Smooth muscle cell (in vitro differentiated cells): ENCODE data around the gene PARL. TPM values are rescaled to one million over a fixed set of nuclear protein-coding genes. Genes with fewer than 3 reads are reported as not detected.

ENCODE experiments used
- DNase-seq: peaks from one replicate; lab custom pipeline; 2025; ENCODE audit not compliant: unreplicated experiment; lab: John Stamatoyannopoulos, UW
- H2AFZ ChIP-seq: fragments of 200-600 bp; sonication (generic); 2 replicates; pipeline ENCODE4 v1.6.0; 2016; ENCODE audit warnings: antibody characterized with exemption, low read depth, mild to moderate bottlenecking
- H3F3A ChIP-seq: fragments of 200-600 bp; sonication (generic); 2 replicates; pipeline ENCODE4 v1.6.0; 2017; ENCODE audit warnings: antibody characterized with exemption, low read depth
- H3K27ac ChIP-seq: fragments of 200-600 bp; sonication (generic); 2 replicates; pipeline ENCODE4 v1.5.1; 2016; ENCODE audit warnings: low read depth, mild to moderate bottlenecking
- H3K27me3 ChIP-seq: fragments of 200-600 bp; sonication (generic); 2 replicates; pipeline ENCODE4 v1.6.1; 2016; ENCODE audit warnings: low read depth, mild to moderate bottlenecking
- H3K36me3 ChIP-seq: fragments of 200-600 bp; sonication (generic); 2 replicates; pipeline ENCODE4 v1.5.1; 2016; ENCODE audit warnings: low read depth
- H3K4me1 ChIP-seq: fragments of 200-600 bp; sonication (generic); 2 replicates; pipeline ENCODE4 v1.5.1; 2016; ENCODE audit warnings: low read depth
- H3K4me2 ChIP-seq: fragments of 200-600 bp; sonication (generic); 2 replicates; pipeline ENCODE4 v1.6.0; 2016; ENCODE audit warnings: mild to moderate bottlenecking
- H3K4me3 ChIP-seq: fragments of 200-600 bp; sonication (generic); 2 replicates; pipeline ENCODE4 v1.5.1; 2016; ENCODE audit warnings: mild to moderate bottlenecking
- H3K79me2 ChIP-seq: fragments of 200-600 bp; sonication (generic); 2 replicates; pipeline ENCODE4 v1.6.0; 2016; ENCODE audit warnings: low read depth, mild to moderate bottlenecking
- H3K9ac ChIP-seq: fragments of 200-600 bp; sonication (generic); 2 replicates; pipeline ENCODE4 v1.6.0; 2016; ENCODE audit warnings: low read depth
- H3K9me3 ChIP-seq: fragments of 200-600 bp; sonication (generic); replicated peaks from 2 replicates; pipeline ENCODE4 v1.5.1; 2016; ENCODE audit warnings: low read depth
- H4K20me1 ChIP-seq: fragments of 200-600 bp; sonication (generic); 2 replicates; pipeline ENCODE4 v1.6.0; 2016; ENCODE audit warnings: low read depth
- whole genome bisulfite sequencing: methylation state at CpG from one replicate; pipeline ENCODE4 v1.1.7; 2016; ENCODE audit warnings: low lambda C conversion rate; 5-methylcytosine and 5-hydroxymethylcytosine counted together
- microRNA counts: library from miRNA; unstranded; fragments of <30 nt; microRNA quantifications from one replicate; lab custom pipeline; 2016
- microRNA-seq: library from miRNA; unstranded; fragments of <30 nt; microRNA quantifications from one replicate; pipeline ENCODE4, GENCODE V29; 2016; ENCODE audit warnings: borderline number of aligned reads
- polyA plus RNA-seq: library from polyadenylated mRNA; unstranded; fragments of >200 nt; fragmentation: Nextera tagmentation; extraction: Ambion mirVana; gene quantifications from 2 replicates; pipeline ENCODE4 v1.2.1, GENCODE V29; 2016
- small RNA-seq: library from RNA; depleted of rRNA; stranded (forward); fragments of <200 nt; gene quantifications from one replicate; pipeline ENCODE3, GENCODE V24; 2014
- total RNA-seq: library from RNA; depleted of rRNA; stranded (reverse); fragments of >200 nt; gene quantifications from 2 replicates; pipeline ENCODE4 v1.2.3, GENCODE V29; 2014
- TF ChIP-seq, protein P1 (sequence below): fragments of 200-600 bp; sonication (generic); IDR thresholded peaks from 2 replicates; pipeline ENCODE4 v1.5.1; 2017; ENCODE audit warnings: borderline replicate concordance, mild to moderate bottlenecking, antibody characterized with exemption; ENCODE audit not compliant: insufficient read depth, poor library complexity, severe bottlenecking

PARL gene
- total and polyA plus RNA-seq, 2 experiments from 2014 or later: 53.7 to 79.3 TPM

DNA sequence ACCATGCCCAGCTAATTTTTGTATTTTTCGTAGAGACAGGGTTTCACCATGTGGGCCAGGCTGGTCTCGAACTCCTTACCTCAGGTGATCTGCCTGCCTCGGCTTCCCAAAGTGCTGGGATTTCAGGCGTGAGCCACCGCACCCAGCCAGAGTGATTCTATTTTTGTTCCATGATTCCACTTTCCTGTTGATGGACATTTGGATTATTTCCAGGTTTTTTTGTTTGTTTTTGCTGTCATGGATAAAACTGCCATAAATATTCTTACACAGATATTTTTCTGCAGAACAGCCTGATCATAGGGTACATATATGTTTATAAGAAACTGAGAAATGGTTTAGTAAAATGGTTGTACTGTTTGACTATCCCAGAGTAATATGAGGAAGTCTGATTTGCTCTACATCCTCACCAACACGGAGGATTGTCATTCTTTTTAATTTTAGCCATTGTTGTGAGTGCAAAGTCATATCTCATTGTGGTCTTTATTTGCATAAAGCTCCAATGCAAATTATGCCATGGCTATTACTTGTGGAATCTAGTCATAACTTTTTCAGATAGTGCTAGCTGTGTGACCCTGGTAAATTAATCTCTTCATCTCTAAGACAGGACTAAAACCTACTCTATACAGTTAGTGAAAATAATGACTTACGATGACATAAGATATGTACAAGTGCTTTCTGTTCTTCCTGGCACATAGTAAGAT lies 102.0 kb downstream of the PARL start:
- no peak overlapping the region for H3K9ac ChIP-seq
- H3K9me3 ChIP-seq: no peaks in the 10 kb centered on the region
- H3K27me3 ChIP-seq: no peaks in the 10 kb centered on the region
- peaks cover 28% of the 10 kb centered on the region for H4K20me1 ChIP-seq
- H3K27ac ChIP-seq: no peak overlapping the region
- H3K4me1 ChIP-seq: no peaks in the 10 kb centered on the region
- WGBS: 97% methylated on average over 7 of the region's 7 CpGs
- H3K79me2 ChIP-seq: peaks cover 4% of the 10 kb centered on the region
- H3K4me3 ChIP-seq: no peak overlapping the region
- no peak overlapping the region for H3K4me2 ChIP-seq
- TF ChIP-seq, protein P1, sequence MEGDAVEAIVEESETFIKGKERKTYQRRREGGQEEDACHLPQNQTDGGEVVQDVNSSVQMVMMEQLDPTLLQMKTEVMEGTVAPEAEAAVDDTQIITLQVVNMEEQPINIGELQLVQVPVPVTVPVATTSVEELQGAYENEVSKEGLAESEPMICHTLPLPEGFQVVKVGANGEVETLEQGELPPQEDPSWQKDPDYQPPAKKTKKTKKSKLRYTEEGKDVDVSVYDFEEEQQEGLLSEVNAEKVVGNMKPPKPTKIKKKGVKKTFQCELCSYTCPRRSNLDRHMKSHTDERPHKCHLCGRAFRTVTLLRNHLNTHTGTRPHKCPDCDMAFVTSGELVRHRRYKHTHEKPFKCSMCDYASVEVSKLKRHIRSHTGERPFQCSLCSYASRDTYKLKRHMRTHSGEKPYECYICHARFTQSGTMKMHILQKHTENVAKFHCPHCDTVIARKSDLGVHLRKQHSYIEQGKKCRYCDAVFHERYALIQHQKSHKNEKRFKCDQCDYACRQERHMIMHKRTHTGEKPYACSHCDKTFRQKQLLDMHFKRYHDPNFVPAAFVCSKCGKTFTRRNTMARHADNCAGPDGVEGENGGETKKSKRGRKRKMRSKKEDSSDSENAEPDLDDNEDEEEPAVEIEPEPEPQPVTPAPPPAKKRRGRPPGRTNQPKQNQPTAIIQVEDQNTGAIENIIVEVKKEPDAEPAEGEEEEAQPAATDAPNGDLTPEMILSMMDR: no peak
- no peak for DNase-seq
- H3K36me3 ChIP-seq: peaks cover 27% of the 10 kb centered on the region
- H3F3A ChIP-seq: no peaks in the 10 kb centered on the region
- H2AFZ ChIP-seq: no peak overlapping the region

DNA sequence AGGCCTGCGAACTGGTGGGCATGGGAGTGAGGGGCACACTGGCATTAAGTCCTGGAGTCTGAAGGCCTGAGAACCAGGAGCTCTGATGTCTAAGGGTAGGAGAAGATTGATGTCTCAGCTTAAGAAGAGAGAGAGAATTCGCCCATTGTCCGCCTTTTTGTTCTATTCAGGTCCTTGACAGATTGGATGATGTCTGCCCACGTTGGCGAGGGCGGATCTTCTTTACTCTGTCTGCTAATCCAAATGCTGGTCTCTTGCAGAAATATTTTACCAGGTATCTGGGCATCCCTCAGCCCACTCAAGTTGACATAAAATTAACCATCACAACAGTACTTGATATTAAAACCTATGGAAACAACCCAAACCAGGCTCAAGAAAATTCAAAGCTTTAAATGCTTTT lies 103.4 kb downstream of the PARL start:
- H3K27me3 ChIP-seq: no peaks in the 10 kb centered on the region
- no peaks in the 10 kb centered on the region for H3K4me1 ChIP-seq
- 97% methylated on average over 6 of the region's 6 CpGs for WGBS
- H3K4me3 ChIP-seq: no peak overlapping the region
- no peaks in the 10 kb centered on the region for H3F3A ChIP-seq
- TF ChIP-seq, protein P1: no peak
- H3K9me3 ChIP-seq: no peaks in the 10 kb centered on the region
- H3K36me3 ChIP-seq: peaks cover 33% of the 10 kb centered on the region
- H3K4me2 ChIP-seq: no peak overlapping the region
- no peak for DNase-seq
- H3K27ac ChIP-seq: no peak overlapping the region
- H4K20me1 ChIP-seq: peaks cover 28% of the 10 kb centered on the region
- peaks cover 4% of the 10 kb centered on the region for H3K79me2 ChIP-seq
- no peak overlapping the region for H2AFZ ChIP-seq
- H3K9ac ChIP-seq: no peak overlapping the region

DNA sequence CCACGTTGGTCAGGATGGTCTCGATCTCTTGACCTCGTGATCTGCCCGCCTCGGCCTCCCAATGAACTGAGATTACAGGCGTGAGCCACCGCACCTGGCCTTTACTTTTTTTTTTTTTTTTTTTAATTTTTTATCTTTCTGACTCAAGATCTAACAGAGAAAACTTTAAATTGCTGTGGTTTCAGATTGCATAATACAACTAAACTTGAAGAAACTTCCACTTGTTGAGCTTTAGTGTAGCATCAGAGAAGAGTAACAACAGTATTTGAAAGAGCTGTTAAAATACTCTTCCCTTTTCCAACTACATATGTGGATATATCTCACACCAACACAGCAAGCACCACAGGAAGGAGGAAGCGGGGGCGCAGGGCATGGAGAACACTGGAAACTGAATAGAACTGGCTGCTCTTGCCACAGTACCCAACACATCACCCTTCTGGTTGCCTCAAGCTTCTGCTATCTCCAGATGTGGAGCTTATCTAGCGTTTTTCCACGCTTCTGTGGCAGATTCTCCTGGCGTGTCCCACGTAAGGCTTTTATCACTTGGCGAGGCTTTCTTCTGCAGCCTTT lies 104.7 kb downstream of the PARL start:
- DNase-seq: no peak
- Histone ChIP-seq H3K27me3 (no peaks in the 10 kb centered on the region), H3K36me3 (peaks cover 33% of the 10 kb centered on the region), H2AFZ (no peak overlapping the region), H3F3A (no peaks in the 10 kb centered on the region), H3K27ac (no peak overlapping the region), H3K9me3 (no peaks in the 10 kb centered on the region), H3K9ac (no peak overlapping the region), H3K4me3 (no peak overlapping the region), H3K79me2 (peaks cover 4% of the 10 kb centered on the region), H3K4me2 (no peak overlapping the region), H3K4me1 (no peaks in the 10 kb centered on the region), H4K20me1 (peaks cover 26% of the 10 kb centered on the region)
- WGBS: 93% methylated on average over 14 of the region's 14 CpGs
- TF ChIP-seq, protein P1: no peak

MicroRNA genes within 50 kb of the gene (microRNA counts, 767-probe panel; counts per million panel counts)
- microRNA hsa-miR-4448 (lab: Ali Mortazavi, UCI): 183 counts per million

Small RNA genes lying within 50 kb of the gene (microRNA-seq; reads per million reads assigned to microRNA genes)
- gene MIR4448: not detected

Small RNA genes lying within 50 kb of the gene (small RNA-seq; reads per million reads assigned to genes)
- not detected for gene MIR4448

Other genes starting within 250 kb of the PARL start
- 71.5 and 103 TPM in 2 replicates for gene KLHL24, start 249.3 kb downstream of the PARL start, total RNA-seq
- 11.0 and 15.6 TPM in 2 replicates for gene KLHL24, start 249.3 kb downstream of the PARL start, polyA plus RNA-seq
- 30.4 and 56.0 TPM in 2 replicates for gene YEATS2, start 187.1 kb downstream of the PARL start, total RNA-seq
- 19.9 and 22.3 TPM in 2 replicates for gene YEATS2, start 187.1 kb downstream of the PARL start, polyA plus RNA-seq
- 2.4 TPM in 1 of 2 replicates, not detected in the other for gene MAP6D1, start 59.3 kb downstream of the PARL start, total RNA-seq
- 3.8 and 5.4 TPM in 2 replicates for gene MAP6D1, start 59.3 kb downstream of the PARL start, polyA plus RNA-seq
- 20.0 and 24.8 TPM in 2 replicates for gene ABCC5, start 133.0 kb upstream of the PARL start, total RNA-seq
- gene ABCC5, start 133.0 kb upstream of the PARL start, polyA plus RNA-seq: 18.2 and 18.5 TPM in 2 replicates
- gene HTR3D, start 146.9 kb upstream of the PARL start, total RNA-seq: not detected in 2 replicates
- gene HTR3D, start 146.9 kb upstream of the PARL start, polyA plus RNA-seq: not detected in 2 replicates
- not detected in 2 replicates for gene HTR3C, start 168.2 kb upstream of the PARL start, total RNA-seq
- gene HTR3C, start 168.2 kb upstream of the PARL start, polyA plus RNA-seq: not detected in 2 replicates
- not detected in 2 replicates for gene HTR3E, start 212.2 kb upstream of the PARL start, total RNA-seq
- gene HTR3E, start 212.2 kb upstream of the PARL start, polyA plus RNA-seq: not detected in 2 replicates